IMR-90 (cell line): ENCODE measurements around the gene MAGEB17.

Source experiments
- MAZ ChIP-seq: IDR thresholded peaks from 2 replicates; pipeline ENCODE4 v1.6.1; 2012; ENCODE audit warnings: low read depth, mild to moderate bottlenecking, low read length, improper control_type of control experiment, moderate library complexity, borderline replicate concordance
- NFE2L2 ChIP-seq: fragments of 150-350 bp; IDR thresholded peaks from 2 replicates; pipeline ENCODE4 v1.6.1; 2016; ENCODE audit warnings: low read depth, mild to moderate bottlenecking, low read length
- POLR2A ChIP-seq: IDR thresholded peaks from 2 replicates; pipeline ENCODE4 v1.6.1; 2012; ENCODE audit warnings: mild to moderate bottlenecking, low read depth, low read length
- RFX5 ChIP-seq: IDR thresholded peaks from 2 replicates; pipeline ENCODE4 v1.8.0; 2012; ENCODE audit warnings: low read depth, mild to moderate bottlenecking, low read length, moderate library complexity
- TF ChIP-seq, protein P1 (sequence below): conservative IDR thresholded peaks from 2 replicates; pipeline ENCODE4 v1.5.1; 2012; ENCODE audit warnings: mild to moderate bottlenecking, low read depth, low read length, improper control_type of control experiment
- TF ChIP-seq, protein P2 (sequence below): fragments of 150-350 bp; IDR thresholded peaks from 2 replicates; pipeline ENCODE4 v1.6.1; 2017; ENCODE audit warnings: mild to moderate bottlenecking, antibody characterized with exemption, low read length, low read depth

DNA sequence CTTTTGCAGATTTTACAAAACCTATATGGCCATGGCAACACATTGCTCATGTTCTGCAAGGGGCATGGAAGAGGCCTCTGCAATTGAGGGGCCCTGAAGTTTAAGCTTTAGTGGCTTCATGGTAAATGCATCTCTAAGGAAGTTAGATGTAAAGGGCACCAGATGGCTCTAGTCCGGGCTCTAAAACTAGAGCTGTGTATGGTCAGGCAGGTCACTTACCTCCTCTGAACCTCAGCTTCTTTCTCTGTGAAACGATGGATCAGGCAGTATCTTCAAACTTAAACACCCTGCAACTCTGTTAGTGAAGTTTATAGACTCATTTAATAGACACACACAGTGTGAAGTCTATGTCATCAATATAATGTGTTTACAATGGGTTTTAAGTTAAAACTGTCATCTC, 10.0 kb downstream of the MAGEB17 start:
- TF ChIP-seq, protein P1, sequence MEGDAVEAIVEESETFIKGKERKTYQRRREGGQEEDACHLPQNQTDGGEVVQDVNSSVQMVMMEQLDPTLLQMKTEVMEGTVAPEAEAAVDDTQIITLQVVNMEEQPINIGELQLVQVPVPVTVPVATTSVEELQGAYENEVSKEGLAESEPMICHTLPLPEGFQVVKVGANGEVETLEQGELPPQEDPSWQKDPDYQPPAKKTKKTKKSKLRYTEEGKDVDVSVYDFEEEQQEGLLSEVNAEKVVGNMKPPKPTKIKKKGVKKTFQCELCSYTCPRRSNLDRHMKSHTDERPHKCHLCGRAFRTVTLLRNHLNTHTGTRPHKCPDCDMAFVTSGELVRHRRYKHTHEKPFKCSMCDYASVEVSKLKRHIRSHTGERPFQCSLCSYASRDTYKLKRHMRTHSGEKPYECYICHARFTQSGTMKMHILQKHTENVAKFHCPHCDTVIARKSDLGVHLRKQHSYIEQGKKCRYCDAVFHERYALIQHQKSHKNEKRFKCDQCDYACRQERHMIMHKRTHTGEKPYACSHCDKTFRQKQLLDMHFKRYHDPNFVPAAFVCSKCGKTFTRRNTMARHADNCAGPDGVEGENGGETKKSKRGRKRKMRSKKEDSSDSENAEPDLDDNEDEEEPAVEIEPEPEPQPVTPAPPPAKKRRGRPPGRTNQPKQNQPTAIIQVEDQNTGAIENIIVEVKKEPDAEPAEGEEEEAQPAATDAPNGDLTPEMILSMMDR: no peak
- TF ChIP-seq NFE2L2 (no peak), POLR2A (no peak), MAZ (no peak), RFX5 (no peak)
- TF ChIP-seq, protein P2, sequence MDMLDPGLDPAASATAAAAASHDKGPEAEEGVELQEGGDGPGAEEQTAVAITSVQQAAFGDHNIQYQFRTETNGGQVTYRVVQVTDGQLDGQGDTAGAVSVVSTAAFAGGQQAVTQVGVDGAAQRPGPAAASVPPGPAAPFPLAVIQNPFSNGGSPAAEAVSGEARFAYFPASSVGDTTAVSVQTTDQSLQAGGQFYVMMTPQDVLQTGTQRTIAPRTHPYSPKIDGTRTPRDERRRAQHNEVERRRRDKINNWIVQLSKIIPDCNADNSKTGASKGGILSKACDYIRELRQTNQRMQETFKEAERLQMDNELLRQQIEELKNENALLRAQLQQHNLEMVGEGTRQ: no peak
